M059J (cell line): ENCODE results near the gene SH3RF1. TPM values are rescaled to one million over a fixed set of nuclear protein-coding genes. Genes with fewer than 3 reads are reported as not detected.
A peak's percentile ranks its signal among the peaks of the same experiment; 100 is the strongest.

Source experiments
- DNase-seq: peaks from one replicate; pipeline ENCODE4 v3.0.0-alpha.2; 2012; ENCODE audit warnings: low read depth
- total RNA-seq: library from RNA; depleted of rRNA; stranded (reverse); fragments of >200 nt; shearing (Covaris generic); gene quantifications from 2 replicates; pipeline ENCODE4 v1.2.3, GENCODE V29; 2014

The SH3RF1 gene
- total RNA-seq, 1 experiment from 2014 or later: 7.9 TPM

DNA sequence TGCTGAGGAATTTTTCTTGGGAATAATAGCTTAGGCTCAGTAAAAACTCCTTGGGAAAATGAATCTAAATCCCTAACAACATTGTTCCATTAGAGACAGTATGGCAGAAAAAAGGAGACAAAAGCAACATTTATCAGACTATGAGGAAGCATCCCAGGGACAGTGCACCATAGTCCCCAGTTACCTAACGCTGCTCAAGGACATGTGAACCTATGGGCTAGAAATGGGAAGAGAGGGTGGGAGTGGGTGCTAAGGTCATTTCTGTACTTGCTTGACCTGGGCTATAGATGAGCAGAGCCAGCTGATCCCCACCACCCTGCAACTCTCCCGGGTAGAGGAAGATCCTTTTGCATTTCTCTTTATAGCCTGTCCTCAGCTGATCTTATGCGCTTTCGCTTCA, 162.5 kb downstream of the SH3RF1 start:
- DNase-seq: no peak

DNA sequence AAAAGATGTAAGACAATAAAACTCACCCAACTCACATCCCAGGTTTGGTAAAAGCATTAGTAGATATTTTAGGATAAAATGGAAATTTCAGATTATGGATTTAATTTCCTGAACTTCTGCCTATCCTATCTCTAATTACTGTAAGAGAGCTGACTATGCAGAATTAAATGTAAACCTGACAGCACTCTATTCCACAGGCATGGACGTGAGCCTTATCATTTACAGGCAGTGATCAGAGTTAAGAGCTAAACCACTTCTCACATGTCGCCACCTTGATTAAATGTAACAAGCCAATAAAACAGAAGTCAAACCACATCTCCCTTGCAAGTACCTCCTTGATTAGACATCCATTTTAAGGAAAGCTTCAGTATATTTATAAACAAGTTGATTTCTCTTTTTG, 163.2 kb downstream of the SH3RF1 start:
- no peak for DNase-seq

DNA sequence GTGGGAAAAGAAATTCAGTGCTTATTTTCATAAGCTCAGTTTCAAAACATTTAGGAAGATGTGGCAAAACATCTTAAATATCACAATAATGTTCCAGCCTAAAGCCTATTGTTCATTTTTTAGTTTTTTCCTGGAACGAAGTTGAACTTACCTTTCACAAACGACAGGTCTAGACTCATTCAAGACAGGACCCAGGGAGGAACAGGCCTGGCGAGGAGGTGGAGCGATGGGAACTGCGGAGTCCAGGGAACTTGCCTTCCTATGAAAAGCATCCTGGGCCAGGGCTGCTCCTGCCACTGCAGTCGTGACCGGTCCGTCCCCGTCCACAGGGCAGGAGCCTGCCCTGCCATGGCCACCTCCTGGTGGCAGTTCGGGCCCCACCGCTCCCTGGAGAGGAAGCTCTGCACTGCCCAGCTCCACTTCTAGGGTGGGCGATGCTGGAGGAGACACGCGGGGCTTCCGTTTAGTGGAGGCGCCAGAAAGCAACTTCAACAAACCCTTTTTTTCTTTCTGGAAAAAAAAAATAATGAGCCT, 164.0 kb downstream of the SH3RF1 start:
- DNase-seq: no peak

DNA sequence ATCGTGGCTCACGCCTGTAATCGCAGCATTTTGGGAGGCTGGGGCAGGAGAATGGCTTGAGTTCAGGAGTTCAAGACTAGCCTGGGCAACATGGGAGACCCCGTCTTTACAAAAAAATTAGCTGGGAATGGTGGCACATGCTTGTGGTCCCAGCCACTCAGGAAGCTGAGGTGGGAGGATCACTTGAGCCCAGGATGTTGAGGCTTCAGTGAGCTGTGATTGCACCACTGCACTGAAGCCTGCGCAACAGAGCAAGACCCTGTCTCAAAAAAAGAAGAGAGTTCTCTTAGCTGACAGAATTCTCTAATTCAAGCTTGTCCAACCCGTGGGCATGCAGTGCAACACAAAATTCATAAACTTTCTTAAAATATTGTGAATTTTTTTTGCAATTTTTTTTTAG, 165.1 kb downstream of the SH3RF1 start:
- DNase-seq: no peak

DNA sequence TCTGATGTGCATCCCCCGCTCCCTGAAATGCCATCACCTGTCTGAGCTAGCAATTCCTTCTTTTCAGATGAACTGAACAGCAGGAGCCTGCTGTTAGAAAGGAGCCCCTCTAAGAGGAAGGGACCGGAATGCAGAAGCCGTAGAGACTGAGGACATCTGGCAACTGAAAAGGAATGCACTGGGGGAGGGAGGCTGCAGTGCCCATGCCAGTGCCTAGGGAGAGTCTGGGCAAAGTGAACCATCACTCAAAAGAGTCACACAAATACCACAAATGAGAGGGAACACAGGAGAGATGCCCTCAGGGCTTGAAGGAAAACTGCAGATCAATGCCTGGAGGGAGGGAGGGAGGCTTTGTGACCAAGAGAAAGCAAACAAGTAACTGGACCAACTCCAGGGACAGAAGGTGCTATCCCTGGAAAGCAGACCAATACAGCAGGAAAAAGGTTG, 166.8 kb downstream of the SH3RF1 start:
- peak; percentile 87 for DNase-seq

DNA sequence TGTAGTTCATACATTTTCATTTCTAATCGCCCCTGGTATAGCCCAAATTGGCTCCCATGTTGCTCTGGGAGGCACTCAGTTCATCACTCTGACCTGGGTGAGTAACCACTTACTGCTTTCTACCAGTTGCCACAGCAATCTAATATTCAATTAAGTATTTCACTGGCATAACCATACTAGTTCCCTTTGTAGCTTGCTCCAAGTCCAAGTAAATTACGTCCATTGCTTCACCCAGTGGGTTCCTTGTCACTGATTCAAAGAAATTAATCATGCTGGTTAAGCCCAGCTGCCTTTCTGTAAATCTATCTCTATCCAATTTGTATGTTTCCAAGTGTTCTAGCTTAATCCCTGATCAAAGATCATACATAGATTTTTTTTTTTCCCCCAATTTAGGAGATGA, 168.7 kb downstream of the SH3RF1 start:
- DNase-seq: no peak

DNA sequence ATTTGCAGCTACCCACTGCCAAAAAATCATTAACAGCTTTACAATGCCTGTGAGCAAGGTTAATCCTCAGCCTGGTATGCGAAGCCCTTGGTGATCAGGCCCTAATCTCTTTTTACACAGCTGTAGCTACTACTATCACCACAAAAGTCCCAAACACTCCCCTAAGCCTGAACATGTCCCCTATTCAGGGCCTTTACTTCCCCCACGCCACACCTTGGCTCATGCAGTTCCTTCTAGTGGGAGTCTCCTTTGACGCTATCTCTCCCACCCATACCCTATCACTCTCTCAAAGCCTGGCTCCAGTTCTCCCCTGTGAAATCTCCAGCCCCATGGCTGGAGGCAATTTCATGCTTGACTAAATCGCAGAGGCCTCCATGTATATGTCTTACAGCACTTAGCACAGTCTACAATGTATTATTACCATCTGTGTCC, 170.1 kb downstream of the SH3RF1 start:
- DNase-seq: no peak

DNA sequence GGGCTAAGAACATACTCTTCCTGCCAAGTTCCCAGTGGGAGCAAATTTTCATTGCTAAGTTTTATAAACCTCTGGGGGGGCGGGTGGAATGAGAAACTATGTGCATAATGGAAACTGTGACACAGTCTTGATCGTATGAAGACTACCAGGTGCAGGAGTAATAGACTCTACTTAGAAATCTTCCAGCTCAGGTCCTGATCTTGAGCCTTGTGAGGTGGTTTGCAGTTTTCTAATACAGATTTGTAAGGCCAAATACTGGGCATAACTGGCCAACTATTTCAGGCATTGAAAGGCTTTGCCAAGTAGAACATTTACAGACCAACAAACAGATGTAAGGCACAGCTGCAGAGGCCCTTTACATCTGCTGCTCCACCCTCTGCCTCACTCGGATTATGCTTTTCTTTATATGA, 171.0 kb downstream of the SH3RF1 start:
- peak; percentile 18 for DNase-seq

DNA sequence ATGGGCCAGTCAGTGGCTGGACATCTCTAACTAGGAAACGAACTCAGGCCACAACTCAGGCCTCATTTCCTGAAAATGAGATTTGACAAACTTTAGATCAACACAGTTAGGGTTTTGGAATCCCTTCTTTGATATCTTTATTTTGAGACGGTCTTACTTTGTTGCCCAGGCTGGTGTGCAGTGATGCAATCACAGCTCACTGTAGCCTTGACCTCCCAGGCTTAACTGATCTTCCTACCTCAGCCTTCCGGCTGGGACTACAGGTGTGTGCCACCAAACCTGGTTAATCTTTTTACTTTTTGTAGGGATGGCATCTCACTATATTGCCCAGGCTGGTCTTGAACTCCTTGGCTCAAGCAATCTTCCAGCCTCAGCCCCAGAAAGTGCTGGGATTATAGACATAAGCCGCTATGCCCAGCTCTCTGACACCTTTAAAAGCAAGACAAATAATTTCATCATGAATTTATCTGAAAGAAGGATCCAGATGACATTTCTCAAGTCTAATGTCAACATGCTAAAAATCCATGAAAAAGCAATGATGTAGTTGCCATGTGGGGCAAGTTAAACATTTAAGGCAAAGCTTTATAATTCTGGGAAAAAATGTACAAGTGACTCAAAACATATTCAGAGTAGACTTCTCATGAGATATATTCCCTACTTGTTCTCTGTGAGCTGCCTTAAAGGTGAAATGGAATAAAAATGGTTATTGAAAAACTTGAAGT, 171.6 kb downstream of the SH3RF1 start:
- DNase-seq: no peak

DNA sequence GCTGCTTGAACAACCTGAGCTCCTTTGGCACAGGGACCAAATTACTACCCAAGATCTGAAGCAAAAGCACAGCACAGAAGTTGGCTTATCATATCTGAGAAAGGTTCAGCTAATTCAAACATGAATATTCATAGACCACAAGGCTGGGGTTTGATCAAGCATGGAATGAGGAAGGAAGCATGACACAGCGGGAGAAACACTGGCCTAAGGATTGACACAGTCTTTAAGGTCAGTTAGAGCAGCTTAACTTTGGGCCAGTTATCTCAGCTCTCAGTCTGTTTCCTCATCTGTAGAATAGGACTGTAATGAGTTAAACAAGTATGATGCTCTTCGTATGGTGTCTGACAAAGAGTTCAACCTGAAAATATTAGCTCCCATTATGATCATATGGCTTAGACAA, 172.2 kb downstream of the SH3RF1 start:
- peak; percentile 65 for DNase-seq

DNA sequence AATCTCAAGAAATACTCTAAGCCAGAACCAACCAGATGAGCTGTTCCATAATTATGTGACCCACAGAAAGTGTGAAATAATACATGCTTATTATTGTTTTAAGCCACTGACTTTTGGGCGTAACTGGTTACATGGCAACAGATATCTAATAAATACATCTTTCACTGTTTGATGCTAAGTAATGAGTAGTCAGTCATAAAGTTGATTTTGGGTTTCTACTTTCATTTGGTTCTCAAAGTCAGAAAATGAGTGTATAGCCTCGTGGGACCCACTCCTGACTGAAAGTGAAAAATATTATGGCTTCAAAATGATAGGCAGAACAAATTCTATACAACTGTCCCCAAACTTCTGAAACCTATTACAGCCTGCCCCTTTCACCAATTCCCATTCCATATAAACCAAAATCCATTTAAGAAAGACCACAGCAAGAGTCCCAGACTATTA, 172.7 kb downstream of the SH3RF1 start:
- no peak for DNase-seq

DNA sequence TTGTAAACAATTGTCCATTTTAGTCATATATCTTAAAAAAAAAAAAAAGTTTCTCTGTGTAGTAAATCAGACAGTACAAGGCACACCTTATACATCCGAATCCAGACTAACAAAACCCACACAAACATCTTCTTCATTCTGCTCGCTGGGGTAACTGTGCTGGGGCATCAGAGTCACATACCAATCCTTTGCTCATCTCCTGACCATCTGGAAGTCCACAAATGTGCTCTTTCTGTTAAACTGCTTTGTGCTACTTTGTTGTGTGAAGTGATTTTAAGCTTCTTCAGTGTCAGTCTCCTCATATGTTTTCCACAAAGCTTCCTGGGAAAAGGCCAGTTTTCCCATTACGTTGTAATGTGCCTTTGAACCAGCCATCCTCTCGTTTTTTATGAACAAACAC, 174.5 kb downstream of the SH3RF1 start:
- no peak for DNase-seq

DNA sequence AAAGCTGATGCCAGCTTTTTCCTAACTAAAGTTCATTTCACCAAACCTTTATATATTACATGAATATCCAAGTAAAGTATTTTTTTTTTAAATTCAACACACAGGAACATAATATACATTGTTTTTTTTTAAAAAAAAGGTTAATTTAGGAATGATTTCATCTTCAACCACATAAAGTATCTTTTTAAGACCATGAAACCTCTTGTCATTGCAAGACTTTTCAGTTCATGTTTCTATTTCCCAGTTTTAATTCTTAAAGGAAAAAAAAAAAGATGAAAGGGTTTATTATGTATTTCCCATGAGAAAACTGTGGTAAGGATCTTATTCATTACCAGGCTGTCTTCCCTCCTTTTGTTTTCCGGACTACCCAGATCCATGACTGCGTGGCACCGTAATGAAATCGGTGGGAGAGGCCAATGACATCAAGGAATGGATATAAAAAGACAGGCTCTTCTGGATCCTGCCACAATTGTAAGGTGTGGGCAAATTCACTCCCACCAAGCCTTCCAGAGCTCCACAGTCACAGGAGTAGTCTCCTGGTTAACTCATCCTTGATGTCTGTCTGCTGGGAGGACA, 176.0 kb downstream of the SH3RF1 start:
- DNase-seq: no peak

DNA sequence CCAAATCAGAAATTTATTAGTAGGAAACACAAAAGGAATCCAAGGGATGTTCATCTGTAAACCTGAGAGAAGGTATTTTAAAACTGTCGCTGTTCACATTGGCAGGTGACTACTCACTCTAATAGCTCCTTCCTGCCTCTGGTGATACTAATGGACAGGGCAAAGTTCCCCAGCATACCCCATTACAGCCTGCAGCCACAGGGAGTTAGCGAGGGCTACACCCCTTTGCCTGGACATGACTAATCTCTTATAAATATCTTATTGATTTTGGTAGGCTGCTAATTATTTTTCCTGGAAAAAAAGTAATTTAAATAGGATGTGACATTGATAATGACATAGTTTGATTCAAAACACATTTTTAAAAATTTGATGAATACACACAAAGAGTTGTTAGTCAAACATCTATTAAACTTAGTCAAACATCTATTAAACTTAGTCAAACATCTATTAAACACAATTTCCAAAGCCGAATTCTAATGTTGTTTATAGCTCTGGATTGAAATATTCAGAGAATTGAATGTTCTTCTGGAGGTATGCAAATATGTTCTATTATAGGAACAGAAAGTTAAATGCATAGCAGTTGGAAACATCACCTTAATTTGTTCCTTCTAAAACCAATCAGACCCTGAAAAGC, 177.8 kb downstream of the SH3RF1 start:
- DNase-seq: no peak

DNA sequence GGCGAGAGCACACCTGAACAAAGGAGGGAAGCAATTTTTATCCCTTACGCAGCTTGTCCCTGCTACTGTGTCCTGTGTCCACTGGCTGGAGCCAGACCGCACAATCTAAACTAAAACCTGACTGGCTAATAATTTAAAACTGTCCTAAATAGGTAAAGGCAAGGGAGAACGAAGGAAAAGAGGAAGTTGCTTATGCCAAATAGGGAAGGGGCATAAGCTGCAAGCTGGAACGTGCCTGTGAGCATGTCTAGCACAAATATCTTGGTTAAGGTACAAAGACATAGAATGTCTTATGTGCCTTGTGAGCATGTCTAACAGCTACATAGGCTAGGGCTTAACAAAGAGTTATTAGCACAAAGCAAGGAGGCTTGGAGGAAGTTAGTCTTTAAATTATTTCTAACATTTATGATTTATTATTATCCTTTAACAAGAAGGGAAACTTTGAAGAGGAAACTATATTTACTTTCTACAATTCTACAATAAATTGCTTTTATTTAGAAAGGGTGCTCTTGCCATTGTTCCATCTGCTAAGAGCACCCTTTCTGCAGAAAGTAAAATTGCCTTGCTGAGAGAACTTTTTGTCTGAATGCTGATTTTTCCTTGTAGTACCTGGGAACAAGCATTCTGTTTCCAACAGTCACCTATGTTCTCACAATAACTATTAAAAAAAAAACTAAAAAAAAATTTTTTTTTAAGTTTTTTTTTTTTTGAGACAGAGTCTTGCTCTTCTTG, 180.1 kb downstream of the SH3RF1 start:
- DNase-seq: no peak

DNA sequence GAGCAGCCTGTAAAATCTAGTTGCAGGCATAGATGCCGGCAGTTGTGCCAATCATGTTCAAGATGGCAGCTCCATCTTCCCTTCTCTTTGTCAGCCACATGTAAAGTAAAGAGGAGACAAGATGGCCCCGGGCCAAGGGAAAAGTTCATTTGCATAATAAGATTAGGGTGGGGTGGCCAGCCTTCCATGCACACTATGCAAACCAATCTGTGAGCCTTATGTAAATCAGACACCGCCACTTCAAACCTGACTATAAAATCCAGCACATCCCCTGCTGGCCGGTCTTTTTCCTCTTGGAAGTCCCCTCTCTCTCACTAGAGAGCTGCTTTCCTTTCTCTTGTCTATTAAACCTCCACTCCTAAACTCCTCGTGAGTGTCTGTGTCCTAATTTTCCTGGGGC, 181.8 kb downstream of the SH3RF1 start:
- DNase-seq: no peak

DNA sequence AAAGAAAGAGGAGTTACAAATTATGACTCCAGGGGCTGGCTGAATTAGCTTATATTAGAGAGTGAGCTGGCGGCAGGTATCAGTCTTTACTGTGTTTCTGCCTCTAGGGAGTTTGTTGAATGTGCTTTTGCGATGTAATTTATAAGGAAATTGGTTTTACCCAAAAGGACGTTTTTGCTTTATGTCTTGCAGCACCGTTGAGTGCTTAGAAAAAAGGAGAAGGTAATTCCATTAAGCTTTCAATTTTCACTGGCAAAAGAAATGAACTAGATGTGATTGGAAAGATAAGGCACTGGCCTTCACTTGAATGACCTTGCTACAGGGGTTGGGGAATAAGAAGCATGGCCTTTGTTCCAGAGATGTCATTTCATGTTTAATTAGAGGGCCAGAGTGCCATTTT, 185.8 kb downstream of the SH3RF1 start:
- no peak for DNase-seq

DNA sequence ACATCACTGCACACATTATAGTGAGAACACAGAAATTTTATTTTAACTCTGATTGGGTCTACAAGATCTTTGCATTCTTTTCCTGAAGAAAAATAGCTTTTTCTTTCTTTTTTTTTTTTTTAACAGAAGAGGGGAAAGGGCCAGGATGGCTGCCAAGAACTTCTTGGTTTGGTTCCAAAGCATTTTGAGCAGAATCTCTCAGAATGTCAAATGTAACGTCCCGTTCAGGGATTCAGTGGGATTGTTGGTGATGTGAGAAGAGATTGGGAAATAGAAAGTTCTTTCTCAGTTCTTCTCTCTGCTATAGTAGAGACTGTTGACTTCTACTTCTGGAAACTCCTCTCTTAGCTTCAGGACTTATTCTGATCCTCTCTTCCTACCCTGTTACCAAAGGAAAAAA, 189.8 kb downstream of the SH3RF1 start:
- DNase-seq: peak; percentile 44

DNA sequence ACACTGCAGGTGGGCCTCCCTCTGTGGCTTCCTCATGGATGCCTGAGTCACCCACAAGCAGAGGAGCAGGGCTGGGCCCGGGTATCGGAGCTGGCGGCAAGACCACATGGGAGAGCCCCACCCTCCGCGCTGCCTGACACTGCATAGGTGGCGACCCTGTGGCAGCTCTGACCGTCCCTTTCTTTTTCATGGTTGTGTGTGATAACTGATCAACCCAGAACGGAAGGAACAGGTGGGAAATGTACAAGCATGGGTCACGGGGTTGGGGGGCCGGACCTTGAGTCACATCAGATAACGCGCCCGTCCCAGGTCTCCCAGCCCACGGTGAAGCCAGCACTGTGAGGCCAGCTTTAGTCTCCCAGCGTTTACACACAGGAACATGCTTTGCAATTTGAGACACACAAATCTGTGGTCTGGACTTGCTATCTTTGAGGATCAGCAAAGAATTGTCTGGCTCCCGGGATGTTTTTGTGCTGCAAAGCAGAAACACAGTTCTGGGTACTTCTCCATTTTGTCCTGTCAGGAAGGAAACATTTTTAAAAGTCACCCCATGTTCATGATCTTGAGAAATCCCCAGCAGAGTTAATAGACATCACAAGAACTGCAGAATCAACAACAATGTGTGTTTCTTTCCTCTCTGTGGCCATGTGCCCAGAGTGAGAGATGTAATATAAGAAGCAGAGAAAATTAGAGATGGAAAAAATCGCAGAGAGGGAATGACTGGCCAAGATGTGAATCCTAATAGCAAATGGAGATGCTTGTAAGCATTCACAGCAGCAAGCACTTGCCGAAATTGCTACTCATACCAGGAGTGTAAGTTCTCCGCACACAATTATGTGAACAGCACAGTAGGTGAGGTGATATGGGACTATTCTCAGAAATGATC, 190.6 kb downstream of the SH3RF1 start:
- DNase-seq: peak; percentile 23

DNA sequence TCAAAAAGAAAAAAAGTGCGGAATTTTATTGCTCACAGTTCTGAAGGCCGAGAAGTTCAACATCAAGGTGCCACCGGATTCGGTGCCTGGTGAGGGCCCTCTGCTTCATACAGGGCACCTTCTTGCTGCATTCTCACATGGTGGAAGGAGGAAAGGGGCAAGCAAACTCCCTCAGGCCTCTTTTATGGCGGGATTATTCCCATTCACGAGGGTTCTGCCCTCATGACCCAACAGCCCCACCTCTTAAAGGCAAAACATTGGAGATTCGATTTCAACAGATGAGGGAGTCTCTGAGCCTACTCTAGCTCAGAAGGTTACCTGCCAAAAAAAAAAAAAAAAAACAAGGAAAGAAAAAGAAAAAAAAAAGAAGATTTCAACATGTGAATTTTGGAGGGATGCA, 196.6 kb downstream of the SH3RF1 start:
- no peak for DNase-seq

DNA sequence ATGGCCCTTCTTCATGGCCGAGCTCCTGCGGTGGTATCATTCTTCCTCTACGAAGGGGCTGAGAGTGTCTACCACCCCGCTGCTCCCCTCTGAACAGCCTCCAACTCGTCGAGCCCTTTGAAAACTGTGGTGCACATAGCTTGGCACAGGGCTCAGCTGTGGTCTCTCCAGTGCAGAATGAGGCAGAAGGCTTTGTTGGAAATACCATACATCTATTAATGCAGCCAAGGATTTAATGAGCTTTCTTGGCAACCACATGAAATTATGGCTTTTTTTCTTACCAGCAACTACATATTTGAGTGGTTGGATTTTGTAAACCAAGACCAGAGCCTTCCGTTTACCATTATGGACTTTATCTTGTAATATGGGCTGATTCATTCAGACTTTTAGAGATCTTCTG, 199.0 kb downstream of the SH3RF1 start:
- DNase-seq: no peak
